Small intestine (tissue), 7 donors: ENCODE data around the gene MXD3. TPM values are rescaled to one million over a fixed set of nuclear protein-coding genes. Genes with fewer than 3 reads are reported as not detected.
"Not testable (repeated sequence)": the region's sequence is repeated elsewhere in the genome, so short reads cannot be mapped to it uniquely, and the experiment has no call there.

Experiments
- DNase-seq, 2 donors: peaks; one replicate each; pipeline versions ENCODE4 v3.0.0 to v3.0.0-alpha.2; 2013
- FAIRE-seq: peaks from 2 replicates; lab custom pipeline; 2012; peaks lifted over from hg19 to GRCh38; lab: Jason Lieb, UNC
- H3K27ac ChIP-seq, 3 donors: one replicate each; pipeline ENCODE4 v1.5.1; 2013; ENCODE audit warnings: low read length in 2 of 3, mild to moderate bottlenecking in 2 of 3, control low read depth in 1 of 3, inconsistent platforms in 1 of 3, low read depth in 1 of 3, moderate library complexity in 1 of 3
- H3K27me3 ChIP-seq, 3 donors: one replicate each; pipeline ENCODE4 v1.6.1; 2013; ENCODE audit warnings: low read length in 3 of 3, inconsistent platforms in 1 of 3; ENCODE audit not compliant: control insufficient read depth in 3 of 3, insufficient read depth in 3 of 3
- H3K36me3 ChIP-seq, 3 donors: one replicate each; pipeline ENCODE4 v1.6.1; 2013; ENCODE audit warnings: low read length in 3 of 3, inconsistent platforms in 1 of 3, low read depth in 1 of 3, mild to moderate bottlenecking in 1 of 3, moderate library complexity in 1 of 3; ENCODE audit not compliant: control insufficient read depth in 3 of 3, insufficient read depth in 2 of 3
- H3K4me1 ChIP-seq, 3 donors: one replicate each; pipeline ENCODE4 v1.6.1; 2013; ENCODE audit warnings: low read length in 2 of 3, inconsistent platforms in 1 of 3, low read depth in 1 of 3, mild to moderate bottlenecking in 1 of 3, moderate library complexity in 1 of 3; ENCODE audit not compliant: control insufficient read depth in 3 of 3, insufficient read depth in 2 of 3
- H3K4me3 ChIP-seq, 3 donors: one replicate each; pipeline ENCODE4 v1.5.1; 2013; ENCODE audit warnings: low read length in 3 of 3, control low read depth in 1 of 3, inconsistent platforms in 1 of 3, low read depth in 1 of 3, mild to moderate bottlenecking in 1 of 3, moderate library complexity in 1 of 3
- H3K9me3 ChIP-seq, 2 donors: one replicate each; pipeline ENCODE4 v1.6.1; 2013; ENCODE audit warnings: low read depth in 1 of 2, low read length in 1 of 2; ENCODE audit not compliant: control insufficient read depth in 2 of 2, insufficient read depth in 1 of 2
- whole genome bisulfite sequencing, 3 donors: extraction: QIAGEN DNeasy Blood & Tissue Kit; methylation state at CpG; one replicate each; pipeline ENCODE4 v1.1.7; 2013; 5-methylcytosine and 5-hydroxymethylcytosine counted together
- polyA plus RNA-seq, 4 donors: library from polyadenylated mRNA; stranded (reverse) in 3 of 4; unstranded in 1 of 4; fragments of 200-250 nt in 3 of 4; fragments of 120-200 nt in 1 of 4; gene quantifications; one replicate each; pipeline versions ENCODE4 v1.2.1 to v1.2.3, GENCODE V29; 2013
- donor health status: healthy with polysubstance abuse.
- donor health status: control.
- donor health status: control.
- donor health status: Bipolar disorder and iron deficiency.
- donor health status: healthy.

The MXD3 gene
- polyA plus RNA-seq, 4 donors = 11.9 to 22.9 (median 14.4) TPM

- H3K4me3 ChIP-seq = no peak overlapping the region
- no peak for DNase-seq
- 86 to 95% (median 88%) methylated on average over 3 of the region's 3 CpGs for WGBS, 3 donors
- no peaks in the 10 kb centered on the region for H3K27me3 ChIP-seq
- no peaks in the 10 kb centered on the region for H3K9me3 ChIP-seq
- no peak for FAIRE-seq
- H3K36me3 ChIP-seq = peaks cover 18 to 33% (median 28%) of the 10 kb centered on the region in 3 donors
- no peak overlapping the region for H3K27ac ChIP-seq
- no peaks in the 10 kb centered on the region for H3K4me1 ChIP-seq
Observed at GRCh38 chr5:177270653-177271052, 41.0 kb downstream of the MXD3 start.

- H3K9me3 ChIP-seq = no peaks in the 10 kb centered on the region
- no peaks in the 10 kb centered on the region for H3K4me1 ChIP-seq
- no peak overlapping the region for H3K4me3 ChIP-seq
- H3K27ac ChIP-seq = no peak overlapping the region
- DNase-seq = no peak
- no peaks in the 10 kb centered on the region for H3K27me3 ChIP-seq
- WGBS, 3 donors = 83 to 94% (median 84%) methylated on average over 3 of the region's 3 CpGs
- peaks cover 18 to 36% (median 26%) of the 10 kb centered on the region in 3 donors for H3K36me3 ChIP-seq
- FAIRE-seq = no peak
Observed at GRCh38 chr5:177269976-177270375, 41.7 kb downstream of the MXD3 start.

GRCh38 chr5:177269232-177269895 is 42.3 kb downstream of the MXD3 start:
- no peak for DNase-seq
- Histone ChIP-seq H3K27me3 (no peaks in the 10 kb centered on the region), H3K4me1 (no peaks in the 10 kb centered on the region), H3K27ac (no peak overlapping the region), H3K9me3 (no peaks in the 10 kb centered on the region), H3K36me3 (peaks cover 14 to 32% (median 28%) of the 10 kb centered on the region in 3 donors), H3K4me3 (no peak overlapping the region)
- WGBS, 3 donors = 93 to 97% (median 95%) methylated on average over 7 of the region's 7 CpGs
- FAIRE-seq = no peak

- Histone ChIP-seq H3K4me1 (no peaks in the 10 kb centered on the region), H3K27ac (peak overlapping the region in 1 of 3 donors; percentile 24), H3K27me3 (no peaks in the 10 kb centered on the region), H3K4me3 (no peak overlapping the region), H3K9me3 (no peaks in the 10 kb centered on the region), H3K36me3 (peaks cover 9 to 39% (median 21%) of the 10 kb centered on the region in 3 donors)
- WGBS, 3 donors = 94 to 96% (median 94%) methylated on average over 16 of the region's 16 CpGs
- no peak for FAIRE-seq
- no peak for DNase-seq
Observed at GRCh38 chr5:177265395-177265794, 46.3 kb downstream of the MXD3 start.

GRCh38 chr5:177264178-177264577 is 47.5 kb downstream of the MXD3 start:
- no peak for FAIRE-seq
- H3K4me3 ChIP-seq = no peak overlapping the region
- peaks cover 5 to 39% (median 13%) of the 10 kb centered on the region in 3 donors for H3K36me3 ChIP-seq
- no peaks in the 10 kb centered on the region for H3K4me1 ChIP-seq
- H3K27me3 ChIP-seq = no peaks in the 10 kb centered on the region
- H3K27ac ChIP-seq = no peak overlapping the region
- no peak for DNase-seq
- WGBS, 3 donors = 85 to 94% (median 93%) methylated on average over 1 of the region's 1 CpG
- H3K9me3 ChIP-seq = no peaks in the 10 kb centered on the region

- DNase-seq (no peak), FAIRE-seq (peak; percentile 64)
- H3K27me3 ChIP-seq = no peaks in the 10 kb centered on the region
- no peak overlapping the region for H3K27ac ChIP-seq
- H3K36me3 ChIP-seq = peaks cover 11 to 52% (median 17%) of the 10 kb centered on the region in 3 donors
- H3K4me3 ChIP-seq = no peak overlapping the region
- 56 to 83% (median 74%) methylated on average over 1 of the region's 1 CpG for WGBS, 3 donors
- H3K9me3 ChIP-seq = no peaks in the 10 kb centered on the region
- no peaks in the 10 kb centered on the region for H3K4me1 ChIP-seq
Observed at GRCh38 chr5:177261510-177261909, 50.2 kb downstream of the MXD3 start.

GRCh38 chr5:177260961-177261360 is 50.7 kb downstream of the MXD3 start:
- whole genome bisulfite sequencing, 3 donors = 91 to 97% (median 96%) methylated on average over 7 of the region's 7 CpGs
- Histone ChIP-seq H3K27ac (no peak overlapping the region), H3K4me3 (no peak overlapping the region), H3K4me1 (no peaks in the 10 kb centered on the region), H3K27me3 (no peaks in the 10 kb centered on the region), H3K36me3 (peaks cover 6 to 52% (median 13%) of the 10 kb centered on the region in 3 donors), H3K9me3 (no peaks in the 10 kb centered on the region)
- no peak for DNase-seq
- no peak for FAIRE-seq

GRCh38 chr5:177258711-177259110 is 53.0 kb downstream of the MXD3 start:
- FAIRE-seq, H3K9me3 ChIP-seq, H3K4me1 ChIP-seq, H3K27me3 ChIP-seq, DNase-seq, H3K27ac ChIP-seq, H3K4me3 ChIP-seq: not testable (repeated sequence)
- WGBS, 3 donors = 94 to 97% (median 96%) methylated on average over 7 of the region's 7 CpGs
- peaks cover 8 to 56% (median 12%) of the 10 kb centered on the region in 3 donors for H3K36me3 ChIP-seq
